K562 (cell line): ENCODE measurements around the gene EHBP1. TPM values are rescaled to one million over a fixed set of nuclear protein-coding genes. Genes with fewer than 3 reads are reported as not detected.

Experiments used
- ATAC-seq: fragments of 200-7000 bp; cut with Tn5 transposase; 3 replicates; pipeline ENCODE4 v1.9.1; 2020; ENCODE audit warnings: moderate library complexity
- BruUV-seq: library from RNA; stranded (reverse); fragments of 400-500 nt; replicated peaks from 2 replicates; lab custom pipeline; 2021; lab: Mats Ljungman, UMichigan
- CTCF ChIA-PET: fragments of 300-600 bp; formaldehyde crosslinking; extraction: SDS; loops from one replicate; lab custom pipeline; 2021; ENCODE audit warnings: low intra/inter-chr PET ratio; lab: Yijun Ruan, JAX
- POLR2A ChIA-PET: fragments of 300-600, 350-650 bp; sonication (Branson Sonifier 250); formaldehyde crosslinking; extraction: SDS; loops from one replicate; lab custom pipeline; 2021; ENCODE audit warnings: antibody characterized with exemption, inconsistent platforms; lab: Yijun Ruan, JAX
- DNase-seq, 4 experiments: peaks; one replicate each; pipeline versions ENCODE4 v3.0.0 to v3.0.0-alpha.2; 2011 to 2018; ENCODE audit warnings: low spot score in 3 of 4, mixed read lengths in 3 of 4; ENCODE audit errors: extremely low read depth in 1 of 4
- FAIRE-seq: peaks from 2 replicates; lab custom pipeline; 2011; peaks lifted over from hg19 to GRCh38; lab: Jason Lieb, UNC
- H2AFZ ChIP-seq: 2 replicates; pipeline ENCODE4 v1.6.0; 2011; ENCODE audit warnings: low read depth, low read length, control low read depth, inconsistent platforms
- H3K27ac ChIP-seq: fragments of 200-600 bp; 3 replicates; pipeline ENCODE4 v1.8.0; 2011; ENCODE audit warnings: low read depth, mild to moderate bottlenecking, control low read depth, inconsistent platforms, low read length, moderate library complexity, mixed read lengths; ENCODE audit errors: extremely low read depth
- H3K27me3 ChIP-seq, 2 experiments: fragments of 300-600 bp in 1 of 2; 2 replicates in 1 of 2; 3 replicates in 1 of 2; pipeline versions ENCODE4 v1.6.0 to v1.8.0; 2011; ENCODE audit warnings: inconsistent platforms in 2 of 2, low read length in 2 of 2, mild to moderate bottlenecking in 1 of 2, mixed read lengths in 1 of 2, moderate library complexity in 1 of 2; ENCODE audit not compliant: control insufficient read depth in 2 of 2, insufficient read depth in 2 of 2
- H3K36me3 ChIP-seq: fragments of 300-600 bp; 3 replicates; pipeline ENCODE4 v1.8.0; 2011; ENCODE audit warnings: mild to moderate bottlenecking, low read length, inconsistent platforms; ENCODE audit not compliant: control insufficient read depth, insufficient read depth
- H3K4me1 ChIP-seq, 2 experiments: fragments of 200-600 bp in 1 of 2; replicated peaks in 1 of 2; 2 replicates in 1 of 2; 3 replicates in 1 of 2; pipeline versions ENCODE4 v1.5.1 to v1.8.0; 2011; ENCODE audit warnings: inconsistent platforms in 2 of 2, low read length in 2 of 2, mild to moderate bottlenecking in 1 of 2, mixed read lengths in 1 of 2, moderate library complexity in 1 of 2; ENCODE audit not compliant: control insufficient read depth in 2 of 2, insufficient read depth in 2 of 2
- H3K4me2 ChIP-seq: 2 replicates; pipeline ENCODE4 v1.6.1; 2011; ENCODE audit warnings: low read length, control low read depth, inconsistent platforms, mixed read lengths; ENCODE audit not compliant: insufficient read depth
- H3K4me3 ChIP-seq: fragments of 200-600 bp; sonication (generic), shearing (Covaris generic); 2 replicates; pipeline ENCODE4 v1.5.1; 2016; ENCODE audit warnings: control low read depth, inconsistent platforms
- H3K79me2 ChIP-seq: fragments of 200-600 bp; 3 replicates; pipeline ENCODE4 v1.8.0; 2011; ENCODE audit warnings: low read length, inconsistent platforms; ENCODE audit not compliant: control insufficient read depth, insufficient read depth
- H3K9ac ChIP-seq, 2 experiments: 2 replicates each; pipeline versions ENCODE4 v1.6.0 to v1.6.1; 2011; ENCODE audit warnings: low read depth in 2 of 2, low read length in 2 of 2, control low read depth in 1 of 2, inconsistent platforms in 1 of 2, mild to moderate bottlenecking in 1 of 2, mixed read lengths in 1 of 2; ENCODE audit not compliant: insufficient read depth in 1 of 2
- H3K9me1 ChIP-seq: one replicate; pipeline ENCODE4 v1.6.0; 2011; ENCODE audit warnings: inconsistent platforms, mild to moderate bottlenecking, low read length, moderate library complexity; ENCODE audit not compliant: control insufficient read depth, insufficient read depth
- H3K9me3 ChIP-seq: replicated peaks from 2 replicates; pipeline ENCODE4 v1.5.1; 2011; ENCODE audit warnings: low read depth, low read length, inconsistent platforms; ENCODE audit not compliant: control insufficient read depth, insufficient read depth
- H4K20me1 ChIP-seq: replicated peaks from 2 replicates; pipeline ENCODE4 v1.6.1; 2011; ENCODE audit warnings: low read length, inconsistent platforms, mixed read lengths; ENCODE audit not compliant: control insufficient read depth, insufficient read depth
- CLOCK ChIP-seq: fragments of 250-450 bp; sonication (Bioruptor Pico); IDR thresholded peaks from 2 replicates; pipeline ENCODE4 v1.4.0; 2020; ENCODE audit warnings: mild to moderate bottlenecking, moderate library complexity, borderline replicate concordance
- FOXA1 ChIP-seq: fragments of 450-650 bp; IDR thresholded peaks from 2 replicates; pipeline ENCODE4 v1.6.1; 2016; ENCODE audit warnings: mild to moderate bottlenecking, borderline replicate concordance
- HMGXB4 ChIP-seq: sonication (generic); formaldehyde crosslinking; IDR thresholded peaks from 2 replicates; pipeline ENCODE4 v1.8.1; 2023; ENCODE audit warnings: mild to moderate bottlenecking, missing genetic modification reagents
- KAT7 ChIP-seq: sonication (generic); formaldehyde crosslinking; IDR thresholded peaks from 2 replicates; pipeline ENCODE4 v1.8.0; 2022; ENCODE audit warnings: missing genetic modification reagents, mild to moderate bottlenecking, borderline replicate concordance
- NRF1 ChIP-seq, 2 experiments: fragments of 450-650 bp; IDR thresholded peaks in 1 of 2; conservative IDR thresholded peaks in 1 of 2; 2 replicates each; pipeline ENCODE4 v1.6.1; 2014; ENCODE audit warnings: mild to moderate bottlenecking in 2 of 2
- ZNF699 ChIP-seq: fragments of 250-450 bp; sonication (Bioruptor Pico); IDR thresholded peaks from 2 replicates; pipeline ENCODE4 v1.8.0; 2021; ENCODE audit warnings: mild to moderate bottlenecking, moderate library complexity; ENCODE audit not compliant: insufficient replicate concordance
- WGBS: fragments of 100-300 bp; shearing (Covaris generic); methylation state at CpG from one replicate; pipeline ENCODE4 v1.1.6; 2016; ENCODE audit warnings: low coverage, mixed read lengths; ENCODE audit not compliant: insufficient coverage; ENCODE audit errors: missing lambda C conversion rate; 5-methylcytosine and 5-hydroxymethylcytosine counted together
- in situ Hi-C: fragments of 300-500 bp; cut with MboI; formaldehyde crosslinking; loops from 4 replicates; pipeline ENCODE4 v1.15.0; 2018; ENCODE audit warnings: inconsistent platforms, mixed read lengths
- intact Hi-C: fragments of 100-400 bp; cut with micrococcal nuclease; formaldehyde crosslinking; loops from 2 replicates; pipeline ENCODE4 v1.14.2; 2022
- polyA plus RNA-seq, 8 experiments: library from polyadenylated mRNA; depleted of rRNA in 4 of 8; stranded (reverse) in 5 of 8; unstranded in 3 of 8; fragments of >200 nt; fragmentation: Nextera tagmentation in 2 of 8; fragmentation: Illumina TruSeq in 1 of 8; extraction: Ambion mirVana in 2 of 8; extraction: Trizol in 1 of 8; gene quantifications; 2 replicates each; pipeline versions ENCODE4 v1.2.1 to v1.2.3, GENCODE V29; 2011 to 2014; ENCODE audit warnings: inconsistent platforms in 1 of 8, missing spikeins in 1 of 8
- total RNA-seq, 7 experiments: library from RNA; depleted of rRNA in 6 of 7; stranded (reverse); fragments of >200 nt in 6 of 7; fragmentation: Illumina TruSeq in 2 of 7; extraction: Trizol in 2 of 7; gene quantifications; 2 replicates each; pipeline versions ENCODE4 v1.2.1 to v1.2.3, GENCODE V29; 2011 to 2021; ENCODE audit warnings: low replicate concordance in 1 of 7

EHBP1 gene
- total and polyA plus RNA-seq, 9 of the 15 experiments (the other 6 are each of a cell fraction or from before 2014, with no cell fraction given), result 8.9 to 26.6 (median 19.3) TPM

GRCh38 chr2:62870966-62871365 lies 165.5 kb downstream of the EHBP1 start:
- POLR2A ChIA-PET, result no interaction called here
- Histone ChIP-seq H3K4me3 (no peak overlapping the region), H3K27me3 (no peaks in the 10 kb centered on the region), H3K9ac (no peak overlapping the region), H3K36me3 (peaks cover 11% of the 10 kb centered on the region; the same call in 2 of the 3 replicates), H2AFZ (no peak overlapping the region), H3K4me1 (no peaks in the 10 kb centered on the region), H3K9me1 (no peaks in the 10 kb centered on the region), H3K4me2 (no peak overlapping the region), H3K9me3 (no peaks in the 10 kb centered on the region; the same call in none of the 2 replicates), H3K27ac (no peak overlapping the region), H4K20me1 (no peaks in the 10 kb centered on the region), H3K79me2 (no peaks in the 10 kb centered on the region)
- BruUV-seq, result no TSS peak
- CTCF ChIA-PET, result no interaction called here
- ATAC-seq, result no peak
- WGBS, result 100% methylated on average over 1 of the region's 1 CpG
- TF ChIP-seq ZNF699 (CRISPR knock-in tag), result no peak
- no peak for TF ChIP-seq FOXA1
- TF ChIP-seq CLOCK, result no peak
- TF ChIP-seq NRF1 (conservative IDR thresholded peaks at IDR 0.05 in 1 of 2, IDR thresholded peaks at IDR 0.05 in 1 of 2), result no peak
- TF ChIP-seq HMGXB4, result no peak
- TF ChIP-seq KAT7 (CRISPR knock-in tag), result no peak
- FAIRE-seq, result no peak
- intact Hi-C loops (no loop called here), in situ Hi-C loops (no loop called here)
- DNase-seq, result no peak
